NB4 (cell line): Measurements from ENCODE around the gene EDEM1.

Experiments
- CTCF ChIP-seq: IDR thresholded peaks from one replicate; pipeline ENCODE4 v1.5.1; 2012; ENCODE audit warnings: low read depth, low read length
- TF ChIP-seq, protein P1 (sequence below): IDR thresholded peaks from 2 replicates; pipeline ENCODE4 v1.6.1; 2011; ENCODE audit warnings: low read depth, low read length

DNA sequence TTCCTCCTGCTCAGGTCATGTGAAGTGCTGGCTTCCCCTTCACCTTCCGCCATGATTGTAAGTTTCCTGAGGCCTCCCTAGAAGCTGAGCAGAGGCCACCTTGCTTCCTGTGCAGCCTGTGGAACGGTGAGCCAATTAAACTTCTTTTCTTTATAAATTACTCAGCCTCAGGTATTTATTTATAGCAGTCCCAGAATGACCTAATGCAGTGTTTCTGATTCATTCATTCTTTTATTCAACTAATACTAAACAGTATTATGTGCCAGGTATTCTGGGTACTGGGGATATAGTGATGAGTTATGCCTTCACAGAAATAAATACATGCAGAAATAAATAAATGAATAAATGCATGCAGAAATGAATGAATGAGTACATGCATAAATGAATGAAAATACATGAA is 41.9 kb downstream of the EDEM1 start:
- TF ChIP-seq, protein P1, sequence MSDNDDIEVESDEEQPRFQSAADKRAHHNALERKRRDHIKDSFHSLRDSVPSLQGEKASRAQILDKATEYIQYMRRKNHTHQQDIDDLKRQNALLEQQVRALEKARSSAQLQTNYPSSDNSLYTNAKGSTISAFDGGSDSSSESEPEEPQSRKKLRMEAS: no peak
- no peak for TF ChIP-seq CTCF
